ENCODE measurements around the gene HKDC1.

The HKDC1 gene

DNA sequence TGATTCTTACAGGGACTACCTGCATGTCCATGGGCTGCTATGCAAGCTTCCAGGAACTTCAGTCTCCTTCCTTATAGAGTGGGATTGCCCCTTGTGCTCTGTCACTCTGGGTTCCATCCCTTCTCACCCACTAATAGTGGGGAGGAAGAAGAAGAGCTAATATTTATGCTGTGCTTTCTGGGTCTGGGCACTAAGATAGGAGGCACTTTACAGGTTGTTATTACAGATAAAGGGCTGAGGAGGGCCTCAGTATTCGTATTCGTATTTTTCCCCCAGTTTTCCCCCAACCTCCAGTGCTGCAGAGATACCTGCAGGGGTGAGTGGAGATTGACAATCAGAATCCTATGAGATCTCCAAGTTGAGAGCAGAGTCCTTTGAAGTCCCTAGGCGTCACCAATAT, 72.3 kb downstream of the HKDC1 start:
- no peak for ATAC-seq

GRCh38 chr10:69295027-69295636, 75.0 kb downstream of the HKDC1 start:
- ATAC-seq = no peak
- TF ChIP-seq, protein P1, sequence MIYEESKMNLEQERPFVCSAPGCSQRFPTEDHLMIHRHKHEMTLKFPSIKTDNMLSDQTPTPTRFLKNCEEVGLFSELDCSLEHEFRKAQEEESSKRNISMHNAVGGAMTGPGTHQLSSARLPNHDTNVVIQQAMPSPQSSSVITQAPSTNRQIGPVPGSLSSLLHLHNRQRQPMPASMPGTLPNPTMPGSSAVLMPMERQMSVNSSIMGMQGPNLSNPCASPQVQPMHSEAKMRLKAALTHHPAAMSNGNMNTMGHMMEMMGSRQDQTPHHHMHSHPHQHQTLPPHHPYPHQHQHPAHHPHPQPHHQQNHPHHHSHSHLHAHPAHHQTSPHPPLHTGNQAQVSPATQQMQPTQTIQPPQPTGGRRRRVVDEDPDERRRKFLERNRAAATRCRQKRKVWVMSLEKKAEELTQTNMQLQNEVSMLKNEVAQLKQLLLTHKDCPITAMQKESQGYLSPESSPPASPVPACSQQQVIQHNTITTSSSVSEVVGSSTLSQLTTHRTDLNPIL (CRISPR knock-in tag; IDR thresholded peaks at IDR 0.05; ENCODE audit: low read depth) = no peak
- TF ChIP-seq ZFP30 (CRISPR knock-in tag; IDR thresholded peaks at IDR 0.05) = no peak

More for the DNA sequence above, 72.3 kb downstream of the HKDC1 start:
- no peak for TF ChIP-seq TOX (CRISPR knock-in tag; IDR thresholded peaks at IDR 0.05; ENCODE audit: borderline replicate concordance)
- TF ChIP-seq PPARA (CRISPR knock-in tag; IDR thresholded peaks at IDR 0.05; ENCODE audit: borderline replicate concordance) = no peak
- no peak for TF ChIP-seq TSHZ2 (CRISPR knock-in tag; IDR thresholded peaks at IDR 0.05)
- TF ChIP-seq ESRRG (CRISPR knock-in tag; IDR thresholded peaks at IDR 0.05) = no peak
- TF ChIP-seq PATZ1 (CRISPR knock-in tag; IDR thresholded peaks at IDR 0.05; ENCODE audit: borderline replicate concordance) = no peak
- TF ChIP-seq CSDC2 (CRISPR knock-in tag; IDR thresholded peaks at IDR 0.05) = no peak
- TF ChIP-seq ZNF565 (CRISPR knock-in tag; conservative IDR thresholded peaks at IDR 0.05; ENCODE audit: low read depth) = no peak
- TF ChIP-seq, protein P1 (CRISPR knock-in tag; IDR thresholded peaks at IDR 0.05; ENCODE audit: low read depth) = no peak
- no peak for TF ChIP-seq ARNTL (CRISPR knock-in tag; IDR thresholded peaks at IDR 0.05; ENCODE audit: borderline replicate concordance, low read depth)
- no peak for TF ChIP-seq ZNF70 (CRISPR knock-in tag; IDR thresholded peaks at IDR 0.05)
- TF ChIP-seq BACH2 (CRISPR knock-in tag; IDR thresholded peaks at IDR 0.05; ENCODE audit: borderline replicate concordance) = no peak
- no peak for TF ChIP-seq TCF4 (CRISPR knock-in tag; IDR thresholded peaks at IDR 0.05; ENCODE audit: borderline replicate concordance)
- no peak for TF ChIP-seq RARB (CRISPR knock-in tag; IDR thresholded peaks at IDR 0.05)
- no peak for TF ChIP-seq ZNF8 (CRISPR knock-in tag; IDR thresholded peaks at IDR 0.05)
- no peak for TF ChIP-seq ZFP3 (CRISPR knock-in tag; IDR thresholded peaks at IDR 0.05)
- TF ChIP-seq OSR1 (CRISPR knock-in tag; IDR thresholded peaks at IDR 0.05) = no peak
- TF ChIP-seq ZC3H10 (CRISPR knock-in tag; IDR thresholded peaks at IDR 0.05) = no peak
- no peak for TF ChIP-seq ZFP30 (CRISPR knock-in tag; IDR thresholded peaks at IDR 0.05)
- no peak for TF ChIP-seq CSRNP3 (CRISPR knock-in tag; IDR thresholded peaks at IDR 0.05)

GRCh38 chr10:69303632-69304051, 83.5 kb downstream of the HKDC1 start:
- ATAC-seq = no peak

More at GRCh38 chr10:69303632-69304051, 83.5 kb downstream of the HKDC1 start:
- no peak for TF ChIP-seq ZC3H10 (CRISPR knock-in tag; IDR thresholded peaks at IDR 0.05)
- no peak for TF ChIP-seq TSHZ2 (CRISPR knock-in tag; IDR thresholded peaks at IDR 0.05)
- no peak for TF ChIP-seq TCF4 (CRISPR knock-in tag; IDR thresholded peaks at IDR 0.05; ENCODE audit: borderline replicate concordance)
- TF ChIP-seq RARB (CRISPR knock-in tag; IDR thresholded peaks at IDR 0.05) = no peak
- no peak for TF ChIP-seq PPARA (CRISPR knock-in tag; IDR thresholded peaks at IDR 0.05; ENCODE audit: borderline replicate concordance)
- TF ChIP-seq ZNF8 (CRISPR knock-in tag; IDR thresholded peaks at IDR 0.05) = no peak
- no peak for TF ChIP-seq OSR1 (CRISPR knock-in tag; IDR thresholded peaks at IDR 0.05)
- no peak for TF ChIP-seq ZFP3 (CRISPR knock-in tag; IDR thresholded peaks at IDR 0.05)
- no peak for TF ChIP-seq CSRNP3 (CRISPR knock-in tag; IDR thresholded peaks at IDR 0.05)
- TF ChIP-seq PATZ1 (CRISPR knock-in tag; IDR thresholded peaks at IDR 0.05; ENCODE audit: borderline replicate concordance) = no peak
